Measurements from ENCODE around the gene TCF4. TPM values are rescaled to one million over a fixed set of nuclear protein-coding genes. Genes with fewer than 3 reads are reported as not detected.

Gene TCF4
- total RNA-seq, 1 experiment from 2014 or later: 104 TPM

DNA sequence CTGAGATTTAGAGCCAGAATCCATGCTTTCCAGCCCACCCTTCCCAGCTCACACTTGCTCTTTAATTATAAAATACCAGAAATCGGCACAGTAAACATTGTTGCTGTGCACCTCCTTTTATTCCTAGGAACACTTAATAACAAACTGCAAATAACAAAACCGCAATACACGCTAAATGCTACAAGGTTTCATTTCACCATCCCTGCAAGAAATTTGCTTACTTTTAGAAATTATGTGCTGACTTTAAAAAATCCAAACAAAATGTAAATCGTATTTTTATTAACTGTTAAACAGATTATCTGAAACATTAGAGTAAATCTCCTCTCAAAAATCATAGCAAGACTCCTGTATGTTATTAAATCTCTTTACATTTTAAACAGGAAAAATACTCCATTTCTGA is 79.3 kb downstream of the TCF4 start (continued):
- TF ChIP-seq, protein P1, sequence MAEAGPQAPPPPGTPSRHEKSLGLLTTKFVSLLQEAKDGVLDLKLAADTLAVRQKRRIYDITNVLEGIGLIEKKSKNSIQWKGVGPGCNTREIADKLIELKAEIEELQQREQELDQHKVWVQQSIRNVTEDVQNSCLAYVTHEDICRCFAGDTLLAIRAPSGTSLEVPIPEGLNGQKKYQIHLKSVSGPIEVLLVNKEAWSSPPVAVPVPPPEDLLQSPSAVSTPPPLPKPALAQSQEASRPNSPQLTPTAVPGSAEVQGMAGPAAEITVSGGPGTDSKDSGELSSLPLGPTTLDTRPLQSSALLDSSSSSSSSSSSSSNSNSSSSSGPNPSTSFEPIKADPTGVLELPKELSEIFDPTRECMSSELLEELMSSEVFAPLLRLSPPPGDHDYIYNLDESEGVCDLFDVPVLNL (CRISPR knock-in tag; IDR thresholded peaks at IDR 0.05; ENCODE audit: borderline replicate concordance, low read depth): no peak
- TF ChIP-seq CBFB (CRISPR knock-in tag; IDR thresholded peaks at IDR 0.05; ENCODE audit: low read depth) (no peak), EMX1 (CRISPR knock-in tag; IDR thresholded peaks at IDR 0.05) (no peak), GTF2I (CRISPR knock-in tag; conservative IDR thresholded peaks at IDR 0.05) (no peak), ATF1 (CRISPR knock-in tag; IDR thresholded peaks at IDR 0.05) (no peak), NFATC4 (CRISPR knock-in tag; IDR thresholded peaks at IDR 0.05) (no peak)
- TF ChIP-seq, protein P2, sequence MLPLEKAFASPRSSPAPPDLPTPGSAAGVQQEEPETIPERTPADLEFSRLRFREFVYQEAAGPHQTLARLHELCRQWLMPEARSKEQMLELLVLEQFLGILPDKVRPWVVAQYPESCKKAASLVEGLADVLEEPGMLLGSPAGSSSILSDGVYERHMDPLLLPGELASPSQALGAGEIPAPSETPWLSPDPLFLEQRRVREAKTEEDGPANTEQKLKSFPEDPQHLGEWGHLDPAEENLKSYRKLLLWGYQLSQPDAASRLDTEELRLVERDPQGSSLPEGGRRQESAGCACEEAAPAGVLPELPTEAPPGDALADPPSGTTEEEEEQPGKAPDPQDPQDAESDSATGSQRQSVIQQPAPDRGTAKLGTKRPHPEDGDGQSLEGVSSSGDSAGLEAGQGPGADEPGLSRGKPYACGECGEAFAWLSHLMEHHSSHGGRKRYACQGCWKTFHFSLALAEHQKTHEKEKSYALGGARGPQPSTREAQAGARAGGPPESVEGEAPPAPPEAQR (CRISPR knock-in tag; IDR thresholded peaks at IDR 0.05): no peak

DNA sequence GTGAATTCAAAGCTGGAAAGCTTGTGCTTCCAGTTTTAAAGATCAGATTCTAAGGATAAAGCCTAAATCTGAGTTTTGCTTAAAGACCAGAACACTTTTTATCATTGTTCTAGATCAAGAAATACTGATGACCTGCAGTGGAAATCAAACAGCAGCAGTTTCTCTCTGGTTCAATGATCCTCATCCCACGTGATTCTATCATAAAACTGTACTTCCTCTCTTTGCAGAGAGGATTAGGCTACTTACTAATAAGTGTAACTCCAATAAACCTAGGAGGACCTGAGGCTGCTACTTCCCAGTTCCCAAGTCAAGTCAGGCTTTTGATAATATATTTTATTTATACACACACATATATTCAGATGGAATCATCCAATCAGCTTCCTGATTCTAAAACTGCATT is 81.9 kb downstream of the TCF4 start:
- ATAC-seq: no peak
- ChIA-PET CTCF (no interaction called here), POLR2A (no interaction called here)
- Mint-ChIP-seq H3K4me1 (peaks cover 87% of the 10 kb centered on the region), H3K9me3 (no peaks in the 10 kb centered on the region), H3K27me3 (ENCODE audit: low read depth) (no peaks in the 10 kb centered on the region), H3K36me3 (no peaks in the 10 kb centered on the region), H3K27ac (peak overlapping the region; percentile 46), H3K4me3 (no peak overlapping the region)
- TF ChIP-seq, protein P3, sequence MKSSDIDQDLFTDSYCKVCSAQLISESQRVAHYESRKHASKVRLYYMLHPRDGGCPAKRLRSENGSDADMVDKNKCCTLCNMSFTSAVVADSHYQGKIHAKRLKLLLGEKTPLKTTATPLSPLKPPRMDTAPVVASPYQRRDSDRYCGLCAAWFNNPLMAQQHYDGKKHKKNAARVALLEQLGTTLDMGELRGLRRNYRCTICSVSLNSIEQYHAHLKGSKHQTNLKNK (CRISPR knock-in tag; IDR thresholded peaks at IDR 0.05): no peak
- TF ChIP-seq MLX (CRISPR knock-in tag; IDR thresholded peaks at IDR 0.05) (no peak), EMX1 (CRISPR knock-in tag; IDR thresholded peaks at IDR 0.05) (no peak), NFE2L1 (CRISPR knock-in tag; IDR thresholded peaks at IDR 0.05) (no peak), KAT7 (CRISPR knock-in tag; IDR thresholded peaks at IDR 0.05; ENCODE audit: borderline replicate concordance) (no peak), MXD4 (CRISPR knock-in tag; IDR thresholded peaks at IDR 0.05; ENCODE audit: borderline replicate concordance) (no peak), ZNF425 (CRISPR knock-in tag; conservative IDR thresholded peaks at IDR 0.05) (no peak), MYBL2 (CRISPR knock-in tag; IDR thresholded peaks at IDR 0.05) (no peak), USF2 (CRISPR knock-in tag; IDR thresholded peaks at IDR 0.05) (no peak)
- TF ChIP-seq, protein P4, sequence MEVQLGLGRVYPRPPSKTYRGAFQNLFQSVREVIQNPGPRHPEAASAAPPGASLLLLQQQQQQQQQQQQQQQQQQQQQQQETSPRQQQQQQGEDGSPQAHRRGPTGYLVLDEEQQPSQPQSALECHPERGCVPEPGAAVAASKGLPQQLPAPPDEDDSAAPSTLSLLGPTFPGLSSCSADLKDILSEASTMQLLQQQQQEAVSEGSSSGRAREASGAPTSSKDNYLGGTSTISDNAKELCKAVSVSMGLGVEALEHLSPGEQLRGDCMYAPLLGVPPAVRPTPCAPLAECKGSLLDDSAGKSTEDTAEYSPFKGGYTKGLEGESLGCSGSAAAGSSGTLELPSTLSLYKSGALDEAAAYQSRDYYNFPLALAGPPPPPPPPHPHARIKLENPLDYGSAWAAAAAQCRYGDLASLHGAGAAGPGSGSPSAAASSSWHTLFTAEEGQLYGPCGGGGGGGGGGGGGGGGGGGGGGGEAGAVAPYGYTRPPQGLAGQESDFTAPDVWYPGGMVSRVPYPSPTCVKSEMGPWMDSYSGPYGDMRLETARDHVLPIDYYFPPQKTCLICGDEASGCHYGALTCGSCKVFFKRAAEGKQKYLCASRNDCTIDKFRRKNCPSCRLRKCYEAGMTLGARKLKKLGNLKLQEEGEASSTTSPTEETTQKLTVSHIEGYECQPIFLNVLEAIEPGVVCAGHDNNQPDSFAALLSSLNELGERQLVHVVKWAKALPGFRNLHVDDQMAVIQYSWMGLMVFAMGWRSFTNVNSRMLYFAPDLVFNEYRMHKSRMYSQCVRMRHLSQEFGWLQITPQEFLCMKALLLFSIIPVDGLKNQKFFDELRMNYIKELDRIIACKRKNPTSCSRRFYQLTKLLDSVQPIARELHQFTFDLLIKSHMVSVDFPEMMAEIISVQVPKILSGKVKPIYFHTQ (CRISPR knock-in tag; IDR thresholded peaks at IDR 0.05): no peak
- DNase-seq (ENCODE audit: low spot score): no peak

Data from WTC11 (cell line).